GM19099 (cell line): ENCODE results near the gene MVB12B.

ENCODE experiments used
- POLR2A ChIP-seq: IDR thresholded peaks from 3 replicates; pipeline ENCODE4 v1.6.1; 2011; ENCODE audit warnings: low read depth; ENCODE audit not compliant: insufficient read length; ENCODE audit errors: extremely low read depth

The MVB12B gene

GRCh38 chr9:126326228-126327005 is at the start of gene MVB12B:
Gene MVB12B, plus strand, starts transcription at chr9:126326829. Its CDS starts 101 bp downstream, at chr9:126326930.
- no peak for TF ChIP-seq POLR2A

- TF ChIP-seq POLR2A, result no peak
These were observed 42.7 kb upstream of the MVB12B start for GRCh38 chr9:126283799-126284465.

GRCh38 chr9:126287166-126287866 is 39.3 kb upstream of the MVB12B start:
- TF ChIP-seq POLR2A, result no peak

- no peak for TF ChIP-seq POLR2A
These were observed 35.8 kb upstream of the MVB12B start for GRCh38 chr9:126290871-126291270.

GRCh38 chr9:126291925-126292324 is 34.7 kb upstream of the MVB12B start:
- TF ChIP-seq POLR2A, result no peak

- TF ChIP-seq POLR2A, result no peak
These were observed 33.7 kb upstream of the MVB12B start for GRCh38 chr9:126292736-126293521.

GRCh38 chr9:126293522-126293889 is 33.1 kb upstream of the MVB12B start:
- no peak for TF ChIP-seq POLR2A

GRCh38 chr9:126294331-126295081 is 32.1 kb upstream of the MVB12B start:
- no peak for TF ChIP-seq POLR2A

GRCh38 chr9:126295082-126295477 is 31.5 kb upstream of the MVB12B start:
- TF ChIP-seq POLR2A, result no peak

GRCh38 chr9:126295516-126295915 is 31.1 kb upstream of the MVB12B start:
- no peak for TF ChIP-seq POLR2A

GRCh38 chr9:126295936-126296600 is 30.6 kb upstream of the MVB12B start:
- no peak for TF ChIP-seq POLR2A

- TF ChIP-seq POLR2A, result no peak
These were observed 29.9 kb upstream of the MVB12B start for GRCh38 chr9:126296687-126297086.

GRCh38 chr9:126297661-126298060 is 29.0 kb upstream of the MVB12B start:
- TF ChIP-seq POLR2A, result no peak
